Panc1 (cell line): ENCODE data around the gene MBNL2.

Experiments
- CTCF ChIP-seq: fragments of 450-650 bp; IDR thresholded peaks from 2 replicates; pipeline ENCODE4 v1.5.1; 2017; ENCODE audit warnings: mild to moderate bottlenecking
- POLR2AphosphoS5 ChIP-seq: IDR thresholded peaks from 2 replicates; pipeline ENCODE4 v1.6.1; 2012; ENCODE audit warnings: mild to moderate bottlenecking, low read depth, low read length, moderate library complexity
- REST ChIP-seq, 2 experiments: IDR thresholded peaks; 2 replicates each; pipeline ENCODE4 v1.6.1; 2011 to 2012; ENCODE audit warnings: low read depth in 2 of 2, control low read depth in 1 of 2, low read length in 1 of 2, mild to moderate bottlenecking in 1 of 2, moderate library complexity in 1 of 2; ENCODE audit not compliant: insufficient read depth in 1 of 2

- no peak for TF ChIP-seq POLR2AphosphoS5
- TF ChIP-seq REST (IDR thresholded peaks at IDR 0.05; ENCODE audit: insufficient read depth in 1 of 2, low read depth in 2 of 2, low read length in 1 of 2): no peak
- TF ChIP-seq CTCF: no peak
Observed at GRCh38 chr13:97380696-97381095, 158.6 kb downstream of the MBNL2 start.
